Measurements from ENCODE around the gene SPARC. TPM values are rescaled to one million over a fixed set of nuclear protein-coding genes. Genes with fewer than 3 reads are reported as not detected.

SPARC gene
- total RNA-seq, 1 donor from 2014 or later = 273 TPM

GRCh38 chr5:151618907-151619306, 67.8 kb downstream of the SPARC start:
- H3K27ac ChIP-seq = no peak overlapping the region

GRCh38 chr5:151617841-151618710, 68.6 kb downstream of the SPARC start:
- intact Hi-C loops (cut with DNase I) = no loop called here
- H3K4me1 ChIP-seq = peaks cover 44% of the 10 kb centered on the region
- DNase-seq (ENCODE audit: extremely low spot score in 2 of 2) = no peak
- no peaks in the 10 kb centered on the region for H3K36me3 ChIP-seq
- TF ChIP-seq POLR2A (IDR thresholded peaks at IDR 0.05) (no peak), CTCF (IDR thresholded peaks at IDR 0.05) (no peak), POLR2AphosphoS5 (IDR thresholded peaks at IDR 0.05; ENCODE audit: insufficient read depth in 1 of 2, low read depth in 1 of 2) (no peak)
- H3K27ac ChIP-seq = no peak overlapping the region
- H3K4me3 ChIP-seq = no peak overlapping the region
- no peaks in the 10 kb centered on the region for H3K9me3 ChIP-seq
- no peaks in the 10 kb centered on the region for H3K27me3 ChIP-seq

More at GRCh38 chr5:151618907-151619306, 67.8 kb downstream of the SPARC start:
- Histone ChIP-seq H3K4me1 (peaks cover 44% of the 10 kb centered on the region), H3K9me3 (no peaks in the 10 kb centered on the region), H3K36me3 (no peaks in the 10 kb centered on the region), H3K4me3 (no peak overlapping the region), H3K27me3 (no peaks in the 10 kb centered on the region)
- DNase-seq (ENCODE audit: extremely low spot score in 2 of 2) = no peak
- intact Hi-C loops (cut with DNase I) = no loop called here
- TF ChIP-seq POLR2AphosphoS5 (IDR thresholded peaks at IDR 0.05; ENCODE audit: insufficient read depth in 1 of 2, low read depth in 1 of 2) (no peak), CTCF (IDR thresholded peaks at IDR 0.05) (no peak), POLR2A (IDR thresholded peaks at IDR 0.05) (no peak)

- intact Hi-C loops (cut with DNase I) = no loop called here
- H3K27me3 ChIP-seq = no peaks in the 10 kb centered on the region
- TF ChIP-seq POLR2AphosphoS5 (IDR thresholded peaks at IDR 0.05; ENCODE audit: insufficient read depth in 1 of 2, low read depth in 1 of 2) = no peak
- no peak for TF ChIP-seq CTCF (IDR thresholded peaks at IDR 0.05)
- no peak for TF ChIP-seq POLR2A (IDR thresholded peaks at IDR 0.05)
Measured at GRCh38 chr5:151617383-151617840, 69.3 kb downstream of the SPARC start.

GRCh38 chr5:151615431-151615830, 71.3 kb downstream of the SPARC start:
- H3K27ac ChIP-seq = peak overlapping the region; percentile 23
- no peaks in the 10 kb centered on the region for H3K27me3 ChIP-seq
- intact Hi-C loops (cut with DNase I) = no loop called here
- peaks cover 37% of the 10 kb centered on the region for H3K4me1 ChIP-seq
- TF ChIP-seq POLR2A (IDR thresholded peaks at IDR 0.05) = no peak
- no peak for TF ChIP-seq CTCF (IDR thresholded peaks at IDR 0.05)
- TF ChIP-seq POLR2AphosphoS5 (IDR thresholded peaks at IDR 0.05; ENCODE audit: insufficient read depth in 1 of 2, low read depth in 1 of 2) = no peak
- no peak overlapping the region for H3K4me3 ChIP-seq
- no peaks in the 10 kb centered on the region for H3K36me3 ChIP-seq
- H3K9me3 ChIP-seq = no peaks in the 10 kb centered on the region
- no peak for DNase-seq (ENCODE audit: extremely low spot score in 2 of 2)

More at GRCh38 chr5:151617383-151617840, 69.3 kb downstream of the SPARC start:
- H3K27ac ChIP-seq = no peak overlapping the region
- no peak overlapping the region for H3K4me3 ChIP-seq
- peaks cover 44% of the 10 kb centered on the region for H3K4me1 ChIP-seq
- H3K9me3 ChIP-seq = no peaks in the 10 kb centered on the region
- DNase-seq (ENCODE audit: extremely low spot score in 2 of 2) = no peak
- no peaks in the 10 kb centered on the region for H3K36me3 ChIP-seq

- no peaks in the 10 kb centered on the region for H3K36me3 ChIP-seq
- no peak for DNase-seq (ENCODE audit: extremely low spot score in 2 of 2)
- no peak overlapping the region for H3K4me3 ChIP-seq
- no peaks in the 10 kb centered on the region for H3K9me3 ChIP-seq
- peaks cover 30% of the 10 kb centered on the region for H3K4me1 ChIP-seq
- intact Hi-C loops (cut with DNase I) = no loop called here
- TF ChIP-seq CTCF (IDR thresholded peaks at IDR 0.05) (no peak), POLR2A (IDR thresholded peaks at IDR 0.05) (no peak), POLR2AphosphoS5 (IDR thresholded peaks at IDR 0.05; ENCODE audit: insufficient read depth in 1 of 2, low read depth in 1 of 2) (no peak)
- H3K27ac ChIP-seq = no peak overlapping the region
- H3K27me3 ChIP-seq = no peaks in the 10 kb centered on the region
Measured at GRCh38 chr5:151614565-151614964, 72.2 kb downstream of the SPARC start.
